ENCODE data around the gene B4GAT1. TPM values are rescaled to one million over a fixed set of nuclear protein-coding genes. Genes with fewer than 3 reads are reported as not detected.

The B4GAT1 gene
- total RNA-seq, 1 experiment from 2014 or later, result 6.7 TPM

- TF ChIP-seq FOSL1 (IDR thresholded peaks at IDR 0.05; ENCODE audit: low read depth), result no peak
- TF ChIP-seq ATF3 (IDR thresholded peaks at IDR 0.05), result no peak
- TF ChIP-seq MAX (IDR thresholded peaks at IDR 0.05), result no peak
- TF ChIP-seq EGR1 (IDR thresholded peaks at IDR 0.05; ENCODE audit: low read depth), result no peak
- TF ChIP-seq CBX3 (IDR thresholded peaks at IDR 0.05; ENCODE audit: low read depth), result no peak
- no peak for TF ChIP-seq SIN3A (IDR thresholded peaks at IDR 0.05; ENCODE audit: low read depth)
- no peak for TF ChIP-seq EZH2phosphoT487 (IDR thresholded peaks at IDR 0.05; ENCODE audit: borderline replicate concordance)
- no peak for TF ChIP-seq ZNF274 (IDR thresholded peaks at IDR 0.05; ENCODE audit: low read depth, low read length)
- TF ChIP-seq SRF (IDR thresholded peaks at IDR 0.05; ENCODE audit: low read depth), result no peak
- TF ChIP-seq REST (IDR thresholded peaks at IDR 0.05; ENCODE audit: low read depth), result no peak
- no peak for TF ChIP-seq POLR2AphosphoS5 (IDR thresholded peaks at IDR 0.05; ENCODE audit: low read depth, low read length)
- TF ChIP-seq TCF7L2 (IDR thresholded peaks at IDR 0.05; ENCODE audit: borderline replicate concordance, extremely low read depth, insufficient read depth, insufficient read length), result no peak
- no peak for TF ChIP-seq EZH2 (IDR thresholded peaks at IDR 0.05)
- TF ChIP-seq SP1 (IDR thresholded peaks at IDR 0.05; ENCODE audit: low read depth), result no peak
- TF ChIP-seq POLR2A (IDR thresholded peaks at IDR 0.05; ENCODE audit: borderline replicate concordance, extremely low read depth, insufficient read depth, insufficient read length), result no peak
- no peak for TF ChIP-seq ZBTB33 (IDR thresholded peaks at IDR 0.05; ENCODE audit: extremely low read depth, insufficient replicate concordance, low read length)
- TF ChIP-seq JUND (IDR thresholded peaks at IDR 0.05), result no peak
- TF ChIP-seq RAD21 (IDR thresholded peaks at IDR 0.05; ENCODE audit: low read depth), result no peak
- TF ChIP-seq ZFX (IDR thresholded peaks at IDR 0.05), result no peak
- TF ChIP-seq ELF1 (IDR thresholded peaks at IDR 0.05; ENCODE audit: borderline replicate concordance, low read depth), result no peak
- ATAC-seq (no peak), DNase-seq (ENCODE audit: low read depth, low spot score) (no peak)
- Histone ChIP-seq H3K27ac (ENCODE audit: low read depth, low read length) (peak overlapping the region; percentile 3; the same call in 1 of the 2 replicates), H4K20me1 (ENCODE audit: insufficient read depth) (no peaks in the 10 kb centered on the region), H3K9me2 (ENCODE audit: insufficient read depth) (no peaks in the 10 kb centered on the region), H3K4me1 (ENCODE audit: control insufficient read depth in 1 of 2, insufficient read depth in 2 of 2, low read length in 2 of 2) (peaks cover 17 to 57% of the 10 kb centered on the region in 2 experiments), H3K9ac (ENCODE audit: low read length) (peak overlapping the region; percentile 56; the same call in 1 of the 2 replicates), H3K4me3 (replicated peaks in 1 of 2; ENCODE audit: low read depth in 1 of 2, low read length in 2 of 2) (no peak overlapping the region), H3K36me3 (ENCODE audit: control insufficient read depth in 1 of 2, insufficient read depth in 2 of 2, low read length in 2 of 2) (no peaks in the 10 kb centered on the region), H2AFZ (ENCODE audit: low read depth, low read length, poor library complexity, severe bottlenecking) (no peak overlapping the region), H3K9me3 (ENCODE audit: control insufficient read depth in 1 of 2, insufficient read depth in 1 of 2, low read depth in 1 of 2, low read length in 2 of 2) (no peaks in the 10 kb centered on the region), H3K4me2 (ENCODE audit: low read length) (peak overlapping the region; percentile 73), H3K27me3 (ENCODE audit: insufficient read depth, low read length) (no peaks in the 10 kb centered on the region), H3K79me2 (ENCODE audit: insufficient read depth, low read length) (no peaks in the 10 kb centered on the region)
- no TSS peak for BruUV-seq (replicated peaks)
- ChIA-PET RAD21 (ENCODE audit: low non-redundant PET in 1 of 2, low total read pairs in 2 of 2, uncharacterized antibody in 2 of 2, unreplicated experiment in 2 of 2) (interaction anchor here in 1 of 2 experiments (0.8 kb wide), 1 partner anchor 14 kb away, joined by 5 read pairs; no protein-coding TSS in a partner anchor), POLR2A (interaction anchor here (1.4 kb wide), 1 partner anchor 14 kb away, joined by 4 read pairs; no protein-coding TSS in a partner anchor), CTCF (interaction anchor here (1.0 kb wide), 1 partner anchor 14 kb away, joined by 18 read pairs; no protein-coding TSS in a partner anchor)
- intact Hi-C loops (cut with micrococcal nuclease), result no loop called here
Observed at GRCh38 chr11:66326261-66327111, 20.9 kb downstream of the B4GAT1 start.
